WTC11 (cell line): Measurements from ENCODE around the gene ATP11A. TPM values are rescaled to one million over a fixed set of nuclear protein-coding genes. Genes with fewer than 3 reads are reported as not detected.
A peak's percentile ranks its signal among the peaks of the same experiment; 100 is the strongest.

Experiments
- ATAC-seq: fragments of 200-7000 bp; cut with Tn5 transposase; 2 replicates; pipeline ENCODE4 v1.10.0; 2021; ENCODE audit warnings: mild to moderate bottlenecking, moderate library complexity
- CTCF ChIA-PET: fragments of 300-600 bp; sonication (Branson Sonifier 250); formaldehyde crosslinking; loops from one replicate; lab custom pipeline; 2021; ENCODE audit warnings: antibody characterized with exemption; lab: Charles Lee
- POLR2A ChIA-PET: fragments of 350-600 bp; sonication (Branson Sonifier 250); formaldehyde crosslinking; loops from one replicate; lab custom pipeline; 2021; ENCODE audit warnings: antibody characterized with exemption; lab: Charles Lee
- DNase-seq: peaks from one replicate; pipeline ENCODE4 v3.0.0; 2021; ENCODE audit warnings: low spot score
- H3K27ac Mint-ChIP-seq: 2 replicates; pipeline ENCODE4 v1.8.0; 2021; ENCODE audit warnings: mixed read lengths
- H3K27me3 Mint-ChIP-seq: 2 replicates; pipeline ENCODE4 v1.8.0; 2021; ENCODE audit warnings: low read depth, mild to moderate bottlenecking, moderate library complexity, mixed read lengths
- H3K36me3 Mint-ChIP-seq: 2 replicates; pipeline ENCODE4 v1.8.0; 2021; ENCODE audit warnings: mixed read lengths
- H3K4me1 Mint-ChIP-seq: 2 replicates; pipeline ENCODE4 v1.8.0; 2022; ENCODE audit warnings: mixed read lengths
- H3K4me3 Mint-ChIP-seq: 2 replicates; pipeline ENCODE4 v1.8.0; 2021; ENCODE audit warnings: mild to moderate bottlenecking, moderate library complexity, mixed read lengths
- H3K9me3 Mint-ChIP-seq: 2 replicates; pipeline ENCODE4 v1.8.0; 2021; ENCODE audit warnings: mixed read lengths
- ATF6 ChIP-seq: sonication (generic); formaldehyde crosslinking; IDR thresholded peaks from 2 replicates; pipeline ENCODE4 v1.8.1; 2023; ENCODE audit warnings: mild to moderate bottlenecking, missing genetic modification reagents
- CBFB ChIP-seq: sonication (generic); formaldehyde crosslinking; IDR thresholded peaks from 2 replicates; pipeline ENCODE4 v1.8.1; 2022; ENCODE audit warnings: mild to moderate bottlenecking, low read depth, missing genetic modification reagents
- ETV6 ChIP-seq: sonication (generic); formaldehyde crosslinking; IDR thresholded peaks from 2 replicates; pipeline ENCODE4 v1.8.1; 2022; ENCODE audit warnings: mild to moderate bottlenecking, missing genetic modification reagents
- FOXP4 ChIP-seq: sonication (generic); formaldehyde crosslinking; IDR thresholded peaks from 2 replicates; pipeline ENCODE4 v1.8.0; 2022; ENCODE audit warnings: mild to moderate bottlenecking, missing genetic modification reagents
- GTF2I ChIP-seq: fragments of 250-450 bp; sonication (Bioruptor Pico); conservative IDR thresholded peaks from 2 replicates; pipeline ENCODE4 v1.4.0; 2021; ENCODE audit warnings: mild to moderate bottlenecking
- IRF1 ChIP-seq: sonication (generic); formaldehyde crosslinking; IDR thresholded peaks from 2 replicates; pipeline ENCODE4 v1.8.0; 2023; ENCODE audit warnings: missing genetic modification reagents
- MYBL2 ChIP-seq: sonication (generic); formaldehyde crosslinking; IDR thresholded peaks from 2 replicates; pipeline ENCODE4 v1.8.1; 2023; ENCODE audit warnings: mild to moderate bottlenecking, moderate library complexity, missing genetic modification reagents
- NFYB ChIP-seq: sonication (generic); formaldehyde crosslinking; conservative IDR thresholded peaks from 2 replicates; pipeline ENCODE4 v1.8.0; 2022; ENCODE audit warnings: low read depth, missing genetic modification reagents
- NR1H2 ChIP-seq: sonication (generic); formaldehyde crosslinking; IDR thresholded peaks from 2 replicates; pipeline ENCODE4 v1.9.0; 2021; ENCODE audit warnings: mild to moderate bottlenecking, moderate library complexity, missing genetic modification reagents
- RELA ChIP-seq: sonication (generic); formaldehyde crosslinking; IDR thresholded peaks from 2 replicates; pipeline ENCODE4 v1.8.1; 2022; ENCODE audit warnings: missing genetic modification reagents, mild to moderate bottlenecking, borderline replicate concordance
- TCF7 ChIP-seq: sonication (generic); formaldehyde crosslinking; IDR thresholded peaks from 2 replicates; pipeline ENCODE4 v1.8.0; 2022; ENCODE audit warnings: mild to moderate bottlenecking, low read depth, missing genetic modification reagents, moderate library complexity
- TEAD1 ChIP-seq: sonication (generic); formaldehyde crosslinking; IDR thresholded peaks from 2 replicates; pipeline ENCODE4 v1.8.0; 2022; ENCODE audit warnings: mild to moderate bottlenecking, missing genetic modification reagents
- ZMAT4 ChIP-seq: fragments of 250-450 bp; sonication (Bioruptor Pico); IDR thresholded peaks from 2 replicates; pipeline ENCODE4 v1.9.0; 2021; ENCODE audit warnings: mild to moderate bottlenecking
- ZNF138 ChIP-seq: sonication (generic); formaldehyde crosslinking; conservative IDR thresholded peaks from 2 replicates; pipeline ENCODE4 v1.8.1; 2022; ENCODE audit warnings: mild to moderate bottlenecking, moderate library complexity, missing genetic modification reagents
- ZNF317 ChIP-seq: sonication (generic); formaldehyde crosslinking; IDR thresholded peaks from 2 replicates; pipeline ENCODE4 v1.8.1; 2023; ENCODE audit warnings: low read depth, mild to moderate bottlenecking, moderate library complexity, missing genetic modification reagents, borderline replicate concordance
- total RNA-seq: library from RNA; stranded (reverse); gene quantifications from 3 replicates; pipeline ENCODE4 v1.2.3, GENCODE V29; 2021
- TF ChIP-seq, protein P1 (sequence below): sonication (generic); formaldehyde crosslinking; IDR thresholded peaks from 2 replicates; pipeline ENCODE4 v1.8.0; 2022; ENCODE audit warnings: mild to moderate bottlenecking, missing genetic modification reagents
- TF ChIP-seq, protein P2 (sequence below): sonication (generic); formaldehyde crosslinking; IDR thresholded peaks from 2 replicates; pipeline ENCODE4 v1.8.0; 2023; ENCODE audit warnings: missing genetic modification reagents, mild to moderate bottlenecking, borderline replicate concordance
- TF ChIP-seq, protein P3 (sequence below): sonication (generic); formaldehyde crosslinking; IDR thresholded peaks from 2 replicates; pipeline ENCODE4 v1.8.0; 2023; ENCODE audit warnings: mild to moderate bottlenecking, missing genetic modification reagents
- TF ChIP-seq, protein P4 (sequence below): fragments of 200-600 bp; IDR thresholded peaks from 2 replicates; pipeline ENCODE4 v1.8.0; 2022; ENCODE audit warnings: antibody characterized with exemption

Gene ATP11A
- total RNA-seq, 1 experiment from 2014 or later = 100 TPM

GRCh38 chr13:112722433-112723263 is 32.8 kb downstream of the ATP11A start:
- H3K36me3 Mint-ChIP-seq = peaks cover 17% of the 10 kb centered on the region
- H3K9me3 Mint-ChIP-seq = no peaks in the 10 kb centered on the region
- no peak overlapping the region for H3K4me3 Mint-ChIP-seq
- TF ChIP-seq GTF2I (CRISPR knock-in tag) (no peak), ZNF317 (no peak), RELA (CRISPR knock-in tag) (no peak), IRF1 (CRISPR knock-in tag) (no peak), TCF7 (no peak), CBFB (no peak), NR1H2 (CRISPR knock-in tag) (no peak), ZNF138 (CRISPR knock-in tag) (no peak), ETV6 (CRISPR knock-in tag) (no peak), TEAD1 (CRISPR knock-in tag) (no peak)
- TF ChIP-seq, protein P1, sequence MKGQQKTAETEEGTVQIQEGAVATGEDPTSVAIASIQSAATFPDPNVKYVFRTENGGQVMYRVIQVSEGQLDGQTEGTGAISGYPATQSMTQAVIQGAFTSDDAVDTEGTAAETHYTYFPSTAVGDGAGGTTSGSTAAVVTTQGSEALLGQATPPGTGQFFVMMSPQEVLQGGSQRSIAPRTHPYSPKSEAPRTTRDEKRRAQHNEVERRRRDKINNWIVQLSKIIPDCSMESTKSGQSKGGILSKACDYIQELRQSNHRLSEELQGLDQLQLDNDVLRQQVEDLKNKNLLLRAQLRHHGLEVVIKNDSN (CRISPR knock-in tag) = no peak
- TF ChIP-seq, protein P2, sequence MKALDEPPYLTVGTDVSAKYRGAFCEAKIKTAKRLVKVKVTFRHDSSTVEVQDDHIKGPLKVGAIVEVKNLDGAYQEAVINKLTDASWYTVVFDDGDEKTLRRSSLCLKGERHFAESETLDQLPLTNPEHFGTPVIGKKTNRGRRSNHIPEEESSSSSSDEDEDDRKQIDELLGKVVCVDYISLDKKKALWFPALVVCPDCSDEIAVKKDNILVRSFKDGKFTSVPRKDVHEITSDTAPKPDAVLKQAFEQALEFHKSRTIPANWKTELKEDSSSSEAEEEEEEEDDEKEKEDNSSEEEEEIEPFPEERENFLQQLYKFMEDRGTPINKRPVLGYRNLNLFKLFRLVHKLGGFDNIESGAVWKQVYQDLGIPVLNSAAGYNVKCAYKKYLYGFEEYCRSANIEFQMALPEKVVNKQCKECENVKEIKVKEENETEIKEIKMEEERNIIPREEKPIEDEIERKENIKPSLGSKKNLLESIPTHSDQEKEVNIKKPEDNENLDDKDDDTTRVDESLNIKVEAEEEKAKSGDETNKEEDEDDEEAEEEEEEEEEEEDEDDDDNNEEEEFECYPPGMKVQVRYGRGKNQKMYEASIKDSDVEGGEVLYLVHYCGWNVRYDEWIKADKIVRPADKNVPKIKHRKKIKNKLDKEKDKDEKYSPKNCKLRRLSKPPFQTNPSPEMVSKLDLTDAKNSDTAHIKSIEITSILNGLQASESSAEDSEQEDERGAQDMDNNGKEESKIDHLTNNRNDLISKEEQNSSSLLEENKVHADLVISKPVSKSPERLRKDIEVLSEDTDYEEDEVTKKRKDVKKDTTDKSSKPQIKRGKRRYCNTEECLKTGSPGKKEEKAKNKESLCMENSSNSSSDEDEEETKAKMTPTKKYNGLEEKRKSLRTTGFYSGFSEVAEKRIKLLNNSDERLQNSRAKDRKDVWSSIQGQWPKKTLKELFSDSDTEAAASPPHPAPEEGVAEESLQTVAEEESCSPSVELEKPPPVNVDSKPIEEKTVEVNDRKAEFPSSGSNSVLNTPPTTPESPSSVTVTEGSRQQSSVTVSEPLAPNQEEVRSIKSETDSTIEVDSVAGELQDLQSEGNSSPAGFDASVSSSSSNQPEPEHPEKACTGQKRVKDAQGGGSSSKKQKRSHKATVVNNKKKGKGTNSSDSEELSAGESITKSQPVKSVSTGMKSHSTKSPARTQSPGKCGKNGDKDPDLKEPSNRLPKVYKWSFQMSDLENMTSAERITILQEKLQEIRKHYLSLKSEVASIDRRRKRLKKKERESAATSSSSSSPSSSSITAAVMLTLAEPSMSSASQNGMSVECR (CRISPR knock-in tag) = no peak
- ATAC-seq (no peak), DNase-seq (no peak)
- H3K4me1 Mint-ChIP-seq = peaks cover 93% of the 10 kb centered on the region
- POLR2A ChIA-PET = no interaction called here
- CTCF ChIA-PET = no interaction called here
- no peaks in the 10 kb centered on the region for H3K27me3 Mint-ChIP-seq
- peak overlapping the region; percentile 95 for H3K27ac Mint-ChIP-seq

DNA sequence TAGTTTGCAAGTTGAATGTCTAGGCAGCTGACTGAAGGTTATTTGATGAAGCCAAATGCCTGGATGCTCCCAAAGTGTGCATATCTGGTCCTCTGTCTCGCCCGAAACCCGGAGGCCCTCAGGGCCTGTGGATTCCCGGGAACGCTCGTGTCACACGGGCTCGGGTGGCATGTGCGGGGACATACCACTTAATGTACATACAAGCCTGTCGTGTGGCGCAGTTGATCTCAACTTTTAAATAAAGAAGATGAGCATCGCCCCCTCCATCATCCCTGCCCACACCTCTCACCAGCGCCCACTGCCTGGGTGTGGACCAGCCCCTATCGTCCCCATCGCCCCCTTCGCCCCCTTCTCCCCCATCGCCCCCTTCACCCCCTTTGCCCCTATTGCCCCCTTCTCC is 33.9 kb downstream of the ATP11A start:
- no peak overlapping the region for H3K4me3 Mint-ChIP-seq
- ATAC-seq (no peak), DNase-seq (peak; percentile 5)
- ChIA-PET CTCF (no interaction called here), POLR2A (no interaction called here)
- H3K36me3 Mint-ChIP-seq = peaks cover 17% of the 10 kb centered on the region
- no peaks in the 10 kb centered on the region for H3K9me3 Mint-ChIP-seq
- no peaks in the 10 kb centered on the region for H3K27me3 Mint-ChIP-seq
- peaks cover 91% of the 10 kb centered on the region for H3K4me1 Mint-ChIP-seq
- H3K27ac Mint-ChIP-seq = peak overlapping the region; percentile 77
- no peak for TF ChIP-seq ATF6 (CRISPR knock-in tag)
- TF ChIP-seq, protein P3, sequence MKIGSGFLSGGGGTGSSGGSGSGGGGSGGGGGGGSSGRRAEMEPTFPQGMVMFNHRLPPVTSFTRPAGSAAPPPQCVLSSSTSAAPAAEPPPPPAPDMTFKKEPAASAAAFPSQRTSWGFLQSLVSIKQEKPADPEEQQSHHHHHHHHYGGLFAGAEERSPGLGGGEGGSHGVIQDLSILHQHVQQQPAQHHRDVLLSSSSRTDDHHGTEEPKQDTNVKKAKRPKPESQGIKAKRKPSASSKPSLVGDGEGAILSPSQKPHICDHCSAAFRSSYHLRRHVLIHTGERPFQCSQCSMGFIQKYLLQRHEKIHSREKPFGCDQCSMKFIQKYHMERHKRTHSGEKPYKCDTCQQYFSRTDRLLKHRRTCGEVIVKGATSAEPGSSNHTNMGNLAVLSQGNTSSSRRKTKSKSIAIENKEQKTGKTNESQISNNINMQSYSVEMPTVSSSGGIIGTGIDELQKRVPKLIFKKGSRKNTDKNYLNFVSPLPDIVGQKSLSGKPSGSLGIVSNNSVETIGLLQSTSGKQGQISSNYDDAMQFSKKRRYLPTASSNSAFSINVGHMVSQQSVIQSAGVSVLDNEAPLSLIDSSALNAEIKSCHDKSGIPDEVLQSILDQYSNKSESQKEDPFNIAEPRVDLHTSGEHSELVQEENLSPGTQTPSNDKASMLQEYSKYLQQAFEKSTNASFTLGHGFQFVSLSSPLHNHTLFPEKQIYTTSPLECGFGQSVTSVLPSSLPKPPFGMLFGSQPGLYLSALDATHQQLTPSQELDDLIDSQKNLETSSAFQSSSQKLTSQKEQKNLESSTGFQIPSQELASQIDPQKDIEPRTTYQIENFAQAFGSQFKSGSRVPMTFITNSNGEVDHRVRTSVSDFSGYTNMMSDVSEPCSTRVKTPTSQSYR (CRISPR knock-in tag) = no peak
- TF ChIP-seq NFYB (CRISPR knock-in tag) = no peak
- TF ChIP-seq, protein P4, sequence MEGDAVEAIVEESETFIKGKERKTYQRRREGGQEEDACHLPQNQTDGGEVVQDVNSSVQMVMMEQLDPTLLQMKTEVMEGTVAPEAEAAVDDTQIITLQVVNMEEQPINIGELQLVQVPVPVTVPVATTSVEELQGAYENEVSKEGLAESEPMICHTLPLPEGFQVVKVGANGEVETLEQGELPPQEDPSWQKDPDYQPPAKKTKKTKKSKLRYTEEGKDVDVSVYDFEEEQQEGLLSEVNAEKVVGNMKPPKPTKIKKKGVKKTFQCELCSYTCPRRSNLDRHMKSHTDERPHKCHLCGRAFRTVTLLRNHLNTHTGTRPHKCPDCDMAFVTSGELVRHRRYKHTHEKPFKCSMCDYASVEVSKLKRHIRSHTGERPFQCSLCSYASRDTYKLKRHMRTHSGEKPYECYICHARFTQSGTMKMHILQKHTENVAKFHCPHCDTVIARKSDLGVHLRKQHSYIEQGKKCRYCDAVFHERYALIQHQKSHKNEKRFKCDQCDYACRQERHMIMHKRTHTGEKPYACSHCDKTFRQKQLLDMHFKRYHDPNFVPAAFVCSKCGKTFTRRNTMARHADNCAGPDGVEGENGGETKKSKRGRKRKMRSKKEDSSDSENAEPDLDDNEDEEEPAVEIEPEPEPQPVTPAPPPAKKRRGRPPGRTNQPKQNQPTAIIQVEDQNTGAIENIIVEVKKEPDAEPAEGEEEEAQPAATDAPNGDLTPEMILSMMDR = no peak
- TF ChIP-seq FOXP4 = no peak
- TF ChIP-seq ZMAT4 (CRISPR knock-in tag) = no peak
- no peak for TF ChIP-seq MYBL2 (CRISPR knock-in tag)
